A673 (cell line): ENCODE data around the gene KMT5C. TPM values are rescaled to one million over a fixed set of nuclear protein-coding genes. Genes with fewer than 3 reads are reported as not detected.

Experiments
- BruUV-seq: library from RNA; stranded (reverse); fragments of 400-500 nt; replicated peaks from 2 replicates; lab custom pipeline; 2021; lab: Mats Ljungman, UMichigan
- CTCF ChIA-PET: fragments of 300-600 bp; sonication (Branson Sonifier 250); formaldehyde crosslinking; loops from one replicate; lab custom pipeline; 2022; ENCODE audit warnings: antibody characterized with exemption; lab: Charles Lee
- POLR2A ChIA-PET: fragments of 300-600 bp; sonication (Branson Sonifier 250); formaldehyde crosslinking; loops from one replicate; lab custom pipeline; 2022; ENCODE audit warnings: antibody characterized with exemption; ENCODE audit not compliant: low non-redundant PET; lab: Charles Lee
- DNase-seq: peaks from one replicate; pipeline ENCODE4 v3.0.0-alpha.2; 2015; ENCODE audit warnings: low spot score
- H3K27ac ChIP-seq: fragments of 200-600 bp; sonication (generic); 2 replicates; pipeline ENCODE4 v1.5.1; 2016; ENCODE audit warnings: mixed run types, low read depth, mild to moderate bottlenecking, mixed read lengths, antibody characterized with exemption, low read length; ENCODE audit not compliant: poor library complexity, severe bottlenecking
- H3K27me3 ChIP-seq: fragments of 200-600 bp; sonication (generic); replicated peaks from 2 replicates; pipeline ENCODE4 v1.6.1; 2017; ENCODE audit warnings: mixed run types, low read depth, mild to moderate bottlenecking, mixed read lengths, antibody characterized with exemption, low read length; ENCODE audit not compliant: insufficient read depth, poor library complexity
- H3K36me3 ChIP-seq: fragments of 200-600 bp; sonication (generic); 2 replicates; pipeline ENCODE4 v1.6.1; 2016; ENCODE audit warnings: mixed run types, mild to moderate bottlenecking, mixed read lengths, antibody characterized with exemption, low read length; ENCODE audit not compliant: insufficient read depth, poor library complexity, severe bottlenecking
- H3K4me1 ChIP-seq: fragments of 200-600 bp; sonication (generic); 2 replicates; pipeline ENCODE4 v1.6.1; 2017; ENCODE audit warnings: mixed run types, mild to moderate bottlenecking, mixed read lengths, antibody characterized with exemption, low read length; ENCODE audit not compliant: insufficient read depth, poor library complexity, severe bottlenecking
- H3K4me3 ChIP-seq: fragments of 200-600 bp; sonication (generic); 2 replicates; pipeline ENCODE4 v1.5.1; 2016; ENCODE audit warnings: low read depth, mixed run types, mild to moderate bottlenecking, mixed read lengths, low read length; ENCODE audit not compliant: poor library complexity, severe bottlenecking
- H3K9me3 ChIP-seq: fragments of 200-600 bp; sonication (generic); 2 replicates; pipeline ENCODE4 v1.6.1; 2016; ENCODE audit warnings: mixed run types, low read depth, mild to moderate bottlenecking, mixed read lengths, antibody characterized with exemption, low read length; ENCODE audit not compliant: poor library complexity, severe bottlenecking
- CTCF ChIP-seq: fragments of 300-800, 200-600 bp; sonication (generic); conservative IDR thresholded peaks from 2 replicates; pipeline ENCODE4 v1.5.1; 2017; ENCODE audit warnings: low read depth, mild to moderate bottlenecking, antibody characterized with exemption, low read length, moderate library complexity, mixed read lengths
- EZH2 ChIP-seq: fragments of 200-600 bp; sonication (generic); IDR thresholded peaks from 2 replicates; pipeline ENCODE4 v1.6.1; 2017; ENCODE audit warnings: borderline replicate concordance, low read depth, mild to moderate bottlenecking, mixed read lengths, antibody characterized with exemption, low read length; ENCODE audit not compliant: poor library complexity, severe bottlenecking
- intact Hi-C: fragments of 100-400 bp; cut with micrococcal nuclease; formaldehyde crosslinking; loops from one replicate; pipeline ENCODE4 v1.10.0; 2022; ENCODE audit not compliant: unreplicated experiment
- total RNA-seq: library from RNA; stranded (reverse); gene quantifications from 2 replicates; pipeline ENCODE4 v1.2.3, GENCODE V29; 2021

Gene KMT5C
- total RNA-seq, 1 experiment from 2014 or later: 19.7 TPM

- TF ChIP-seq CTCF: no peak
- H3K4me3 ChIP-seq: no peak overlapping the region
- no peaks in the 10 kb centered on the region for H3K9me3 ChIP-seq
- no TSS peak for BruUV-seq
- H3K36me3 ChIP-seq: no peaks in the 10 kb centered on the region
- peaks cover 17% of the 10 kb centered on the region for H3K27me3 ChIP-seq
- peaks cover 6% of the 10 kb centered on the region for H3K4me1 ChIP-seq
- CTCF ChIA-PET: no interaction called here
- H3K27ac ChIP-seq: no peak overlapping the region
- POLR2A ChIA-PET: no interaction called here
- intact Hi-C loops: no loop called here
- DNase-seq: no peak
Observed at GRCh38 chr19:55358493-55358892, 18.8 kb downstream of the KMT5C start.

- H3K27ac ChIP-seq: no peak overlapping the region
- TF ChIP-seq CTCF: no peak
- no peak for TF ChIP-seq EZH2
- H3K27me3 ChIP-seq: peaks cover 15% of the 10 kb centered on the region
- H3K4me1 ChIP-seq: peaks cover 5% of the 10 kb centered on the region
- no peak overlapping the region for H3K4me3 ChIP-seq
- BruUV-seq: no TSS peak
- H3K9me3 ChIP-seq: no peaks in the 10 kb centered on the region
- CTCF ChIA-PET: interaction anchor here (0.6 kb wide), 1 partner anchor 114 kb away, joined by 8 read pairs; no protein-coding TSS in a partner anchor
- no peaks in the 10 kb centered on the region for H3K36me3 ChIP-seq
- intact Hi-C loops: no loop called here
- POLR2A ChIA-PET: no interaction called here
- no peak for DNase-seq
Observed at GRCh38 chr19:55358943-55359908, 19.6 kb downstream of the KMT5C start.

GRCh38 chr19:55360902-55361301 is 21.2 kb downstream of the KMT5C start:
- CTCF ChIA-PET: no interaction called here
- H3K27me3 ChIP-seq: peaks cover under 1% of the 10 kb centered on the region
- intact Hi-C loops: no loop called here
- H3K36me3 ChIP-seq: no peaks in the 10 kb centered on the region
- H3K4me1 ChIP-seq: no peaks in the 10 kb centered on the region
- DNase-seq: no peak
- H3K4me3 ChIP-seq: no peak overlapping the region
- TF ChIP-seq CTCF (no peak), EZH2 (no peak)
- H3K27ac ChIP-seq: no peak overlapping the region
- POLR2A ChIA-PET: no interaction called here
- no peaks in the 10 kb centered on the region for H3K9me3 ChIP-seq
- BruUV-seq: no TSS peak
